Body of pancreas (tissue), 4 donors: Measurements from ENCODE around the gene FSD2.

ENCODE experiments used
- CTCF ChIP-seq, 7 experiments: fragments of 450-650 bp in 4 of 7; fragments of 200-600 bp in 3 of 7; sonication (generic) in 3 of 7; IDR thresholded peaks; one replicate each; pipeline ENCODE4 v1.5.1; 2016 to 2019; ENCODE audit warnings: antibody characterized with exemption in 7 of 7
- POLR2A ChIP-seq, 3 donors: fragments of 450-650 bp; IDR thresholded peaks; one replicate each; pipeline ENCODE4 v1.6.1; 2016; ENCODE audit warnings: antibody characterized with exemption in 3 of 3, mild to moderate bottlenecking in 2 of 3

- TF ChIP-seq CTCF (IDR thresholded peaks at IDR 0.05): no peak
- no peak for TF ChIP-seq POLR2A (IDR thresholded peaks at IDR 0.05)
Measured at GRCh38 chr15:82750831-82751180, 55.1 kb downstream of the FSD2 start.
